Pancreas (tissue), 10 donors: ENCODE results near the gene HEMGN. TPM values are rescaled to one million over a fixed set of nuclear protein-coding genes. Genes with fewer than 3 reads are reported as not detected.
A peak's percentile ranks its signal among the peaks of the same experiment; 100 is the strongest.

Experiments
- ATAC-seq, 4 donors: fragments of 200-7000 bp; cut with Tn5 transposase; one replicate each; pipeline versions ENCODE4 v1.8.0 to v1.9.1; 2020; ENCODE audit warnings: mild to moderate bottlenecking in 4 of 4, moderate library complexity in 4 of 4
- DNase-seq, 6 donors: peaks; one replicate each; pipeline ENCODE4 v3.0.0-alpha.2; 2020
- FAIRE-seq: peaks from 2 replicates; lab custom pipeline; 2012; peaks lifted over from hg19 to GRCh38; lab: Jason Lieb, UNC
- H3K27ac ChIP-seq, 4 donors: fragments of 200-600 bp; sonication (generic); 1 replicate in 3 of 4; 2 replicates in 1 of 4; pipeline versions ENCODE4 v1.5.0 to v1.8.0; 2020
- H3K27me3 ChIP-seq, 4 donors: fragments of 200-600 bp; one replicate each; pipeline ENCODE4 v1.8.0; 2021
- H3K36me3 ChIP-seq, 3 donors: fragments of 200-600 bp; sonication (generic) in 1 of 3; one replicate each; pipeline versions ENCODE4 v1.5.0 to v1.8.0; 2020 to 2021
- H3K4me1 ChIP-seq, 3 donors: fragments of 200-600 bp; one replicate each; pipeline ENCODE4 v1.8.0; 2021
- H3K4me3 ChIP-seq, 4 donors: fragments of 200-600 bp; sonication (generic) in 2 of 4; one replicate each; pipeline versions ENCODE4 v1.5.0 to v1.8.0; 2020 to 2021
- H3K9me3 ChIP-seq, 4 donors: fragments of 200-600 bp; one replicate each; pipeline ENCODE4 v1.8.0; 2021
- CTCF ChIP-seq, 4 donors: fragments of 200-600 bp; sonication (generic) in 3 of 4; IDR thresholded peaks; one replicate each; pipeline versions ENCODE4 v1.5.0 to v1.8.0; 2021; ENCODE audit warnings: antibody characterized with exemption in 4 of 4
- WGBS, 2 donors: extraction: QIAGEN DNeasy Blood & Tissue Kit; methylation state at CpG; one replicate each; pipeline ENCODE4 v1.1.7; 2013; 5-methylcytosine and 5-hydroxymethylcytosine counted together
- intact Hi-C, 3 donors: fragments of 100-400 bp; cut with DNase I; formaldehyde crosslinking; loops; one replicate each; pipeline versions ENCODE4 v1.11.1 to v1.14.2; 2022
- polyA plus RNA-seq, 2 donors: library from polyadenylated mRNA; stranded (reverse); fragments of 200-250 nt; gene quantifications; one replicate each; pipeline ENCODE4 v1.2.3, GENCODE V29; 2013
- total RNA-seq, 6 donors: library from RNA; stranded (reverse); fragmentation: NEBNext Ultra II Directional in 4 of 6; extraction: Animal tissue kit (Norgen Biotek cat#: 25700) in 4 of 6; gene quantifications; one replicate each; pipeline versions ENCODE4 v1.2.1 to v1.2.4, GENCODE V29; 2021 to 2023
- donor health status: healthy with polysubstance abuse.
- donor health status: DM: no; HTN: no; CAD: no; lungs with moderate emphysema.
- donor health status: DM: no; HTN: no; CAD: no.
- donor health status: control.
- donor health status: control.
- donor health status: Bipolar disorder and iron deficiency.
- donor health status: DM: yes; HTN: yes; CAD: no.
- donor health status: DM: no; HTN: no; CAD: no.
- donor health status: DM: no; HTN: no; CAD: no.
- donor health status: DM: yes; HTN: yes; CAD: no.

The HEMGN gene
- total and polyA plus RNA-seq, 8 donors, result 0.09 TPM; not detected in 7

GRCh38 chr9:97918611-97919010 lies 19.4 kb downstream of the HEMGN start:
- Histone ChIP-seq H3K4me1 (peaks cover 5 to 12% (median 12%) of the 10 kb centered on the region in 3 donors), H3K27me3 (no peaks in the 10 kb centered on the region), H3K9me3 (no peaks in the 10 kb centered on the region), H3K27ac (no peak overlapping the region), H3K36me3 (peaks cover 0 to 3% (median 0%) of the 10 kb centered on the region in 3 donors), H3K4me3 (no peak overlapping the region)
- intact Hi-C loops, result no loop called here
- DNase-seq (no peak), ATAC-seq (no peak), FAIRE-seq (no peak)
- 83 to 88% methylated on average over 4 of the region's 4 CpGs for WGBS, 2 donors
- no peak for TF ChIP-seq CTCF (IDR thresholded peaks at IDR 0.05)

- no peaks in the 10 kb centered on the region for H3K4me1 ChIP-seq
- TF ChIP-seq CTCF (IDR thresholded peaks at IDR 0.05), result no peak
- no peak for ATAC-seq
- H3K4me3 ChIP-seq, result no peak overlapping the region
- WGBS, 2 donors, result 53 to 66% methylated on average over 1 of the region's 1 CpG
- no peak for FAIRE-seq
- H3K27ac ChIP-seq, result no peak overlapping the region
- H3K27me3 ChIP-seq, result no peaks in the 10 kb centered on the region
- peaks cover 0 to 57% (median 4%) of the 10 kb centered on the region in 3 donors for H3K36me3 ChIP-seq
- intact Hi-C loops, result no loop called here
- no peak for DNase-seq
- no peaks in the 10 kb centered on the region for H3K9me3 ChIP-seq
Measured at GRCh38 chr9:97911970-97912369, 26.0 kb downstream of the HEMGN start.

- FAIRE-seq (no peak), ATAC-seq (no peak), DNase-seq (no peak)
- WGBS, 2 donors, result 93 to 98% methylated on average over 2 of the region's 2 CpGs
- intact Hi-C loops, result no loop called here
- H3K36me3 ChIP-seq, result peaks cover 0 to 57% (median 4%) of the 10 kb centered on the region in 3 donors
- TF ChIP-seq CTCF (IDR thresholded peaks at IDR 0.05), result no peak
- H3K27me3 ChIP-seq, result no peaks in the 10 kb centered on the region
- no peak overlapping the region for H3K4me3 ChIP-seq
- no peak overlapping the region for H3K27ac ChIP-seq
- H3K9me3 ChIP-seq, result no peaks in the 10 kb centered on the region
- no peaks in the 10 kb centered on the region for H3K4me1 ChIP-seq
Measured at GRCh38 chr9:97911528-97911927, 26.4 kb downstream of the HEMGN start.

DNA sequence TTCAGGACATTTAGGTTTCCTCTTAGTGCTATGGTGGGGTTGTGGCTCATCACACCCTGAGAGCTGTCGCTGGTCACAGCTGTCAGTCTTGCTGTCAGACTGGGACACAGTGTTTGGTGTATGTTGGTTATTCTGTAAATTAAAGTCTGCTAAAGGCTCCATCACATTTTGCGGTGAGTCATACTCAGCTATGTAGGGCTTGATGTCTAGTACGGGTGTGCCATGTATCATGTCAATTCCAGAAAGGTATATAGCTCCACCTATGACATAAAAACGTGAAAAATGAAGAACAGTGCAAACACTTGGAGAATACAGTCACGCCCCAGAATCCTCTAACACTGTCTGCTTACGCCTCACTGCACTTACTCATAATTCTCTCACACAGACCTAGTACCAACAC lies 27.6 kb downstream of the HEMGN start:
- no peak for TF ChIP-seq CTCF (IDR thresholded peaks at IDR 0.05)
- no peaks in the 10 kb centered on the region for H3K4me1 ChIP-seq
- no peaks in the 10 kb centered on the region for H3K9me3 ChIP-seq
- DNase-seq (no peak), ATAC-seq (no peak), FAIRE-seq (no peak)
- H3K27ac ChIP-seq, result no peak overlapping the region
- intact Hi-C loops, result no loop called here
- no peaks in the 10 kb centered on the region for H3K27me3 ChIP-seq
- H3K36me3 ChIP-seq, result peaks cover 0 to 57% (median 4%) of the 10 kb centered on the region in 3 donors
- H3K4me3 ChIP-seq, result no peak overlapping the region
- WGBS, 2 donors, result 83 to 92% methylated on average over 6 of the region's 6 CpGs

- H3K4me3 ChIP-seq, result no peak overlapping the region
- no peaks in the 10 kb centered on the region for H3K9me3 ChIP-seq
- peaks cover 0 to 61% (median 8%) of the 10 kb centered on the region in 3 donors for H3K36me3 ChIP-seq
- DNase-seq, result no peak
- 86 to 90% methylated on average over 1 of the region's 1 CpG for WGBS, 2 donors
- no peaks in the 10 kb centered on the region for H3K4me1 ChIP-seq
- TF ChIP-seq CTCF (IDR thresholded peaks at IDR 0.05), result no peak
- peak overlapping the region in 1 of 4 donors; percentile 18 for H3K27ac ChIP-seq
- peak in 3 of 4 donors; percentile 19 to 46 (median 43) for ATAC-seq
- no peaks in the 10 kb centered on the region for H3K27me3 ChIP-seq
- intact Hi-C loops, result no loop called here
- FAIRE-seq, result no peak
Measured at GRCh38 chr9:97908705-97909104, 29.3 kb downstream of the HEMGN start.
